GM12874 (cell line): Measurements from ENCODE around the gene NCKAP5.

Source experiments
- CTCF ChIP-seq: IDR thresholded peaks from 2 replicates; pipeline ENCODE4 v1.5.1; 2011; ENCODE audit warnings: low read depth, mild to moderate bottlenecking, control low read depth, low read length, moderate library complexity; ENCODE audit not compliant: insufficient read depth

Gene NCKAP5

GRCh38 chr2:133378386-133378785 lies 189.9 kb downstream of the NCKAP5 start:
- no peak for TF ChIP-seq CTCF

- TF ChIP-seq CTCF = no peak
Observed at GRCh38 chr2:133377599-133377998, 190.7 kb downstream of the NCKAP5 start.

GRCh38 chr2:133377021-133377481 lies 191.2 kb downstream of the NCKAP5 start:
- no peak for TF ChIP-seq CTCF

- no peak for TF ChIP-seq CTCF
Observed at GRCh38 chr2:133374781-133375180, 193.5 kb downstream of the NCKAP5 start.

GRCh38 chr2:133371286-133371685 lies 197.0 kb downstream of the NCKAP5 start:
- TF ChIP-seq CTCF = no peak

- TF ChIP-seq CTCF = no peak
Observed at GRCh38 chr2:133369901-133370658, 198.2 kb downstream of the NCKAP5 start.

GRCh38 chr2:133365117-133365516 lies 203.1 kb downstream of the NCKAP5 start:
- no peak for TF ChIP-seq CTCF
